H9 (cell line): ENCODE results near the gene HSD17B2. TPM values are rescaled to one million over a fixed set of nuclear protein-coding genes. Genes with fewer than 3 reads are reported as not detected.

Experiments
- DNase-seq: peaks from one replicate; pipeline ENCODE4 v3.0.0-alpha.2; 2017
- H2AFZ ChIP-seq: one replicate; pipeline ENCODE4 v1.6.1; 2013; ENCODE audit warnings: mild to moderate bottlenecking, low read length, control low read depth, moderate library complexity
- H2AK5ac ChIP-seq: 2 replicates; pipeline ENCODE4 v1.6.1; 2013; ENCODE audit warnings: low read length, control low read depth, mixed read lengths; ENCODE audit not compliant: insufficient read length
- H2BK120ac ChIP-seq: one replicate; pipeline ENCODE4 v1.6.1; 2013; ENCODE audit warnings: low read depth, mild to moderate bottlenecking, low read length, control low read depth, inconsistent platforms; ENCODE audit not compliant: poor library complexity, severe bottlenecking
- H2BK12ac ChIP-seq: 2 replicates; pipeline ENCODE4 v1.6.1; 2013; ENCODE audit warnings: low read length, control low read depth, mixed read lengths, low read depth; ENCODE audit not compliant: insufficient read length
- H2BK15ac ChIP-seq: 2 replicates; pipeline ENCODE4 v1.6.1; 2013; ENCODE audit warnings: low read depth, low read length, control low read depth
- H2BK20ac ChIP-seq: one replicate; pipeline ENCODE4 v1.6.1; 2013; ENCODE audit warnings: low read depth, mild to moderate bottlenecking, low read length, control low read depth, inconsistent platforms; ENCODE audit not compliant: poor library complexity, severe bottlenecking
- H2BK5ac ChIP-seq: 2 replicates; pipeline ENCODE4 v1.6.1; 2013; ENCODE audit warnings: low read length, control low read depth, mixed read lengths; ENCODE audit not compliant: insufficient read length
- H3K14ac ChIP-seq: 2 replicates; pipeline ENCODE4 v1.6.1; 2013; ENCODE audit warnings: low read length, control low read depth; ENCODE audit not compliant: insufficient read depth
- H3K18ac ChIP-seq: 2 replicates; pipeline ENCODE4 v1.6.1; 2013; ENCODE audit warnings: low read depth, mild to moderate bottlenecking, mixed read lengths, low read length, control low read depth; ENCODE audit not compliant: insufficient read length
- H3K23ac ChIP-seq: 2 replicates; pipeline ENCODE4 v1.6.1; 2013; ENCODE audit warnings: low read length, control low read depth, mixed read lengths, low read depth; ENCODE audit not compliant: insufficient read length
- H3K23me2 ChIP-seq: 2 replicates; pipeline ENCODE4 v1.6.1; 2013; ENCODE audit warnings: low read depth, mild to moderate bottlenecking, mixed read lengths, low read length, control low read depth; ENCODE audit not compliant: insufficient read length, poor library complexity, severe bottlenecking
- H3K27ac ChIP-seq: 2 replicates; pipeline ENCODE4 v1.5.1; 2013; ENCODE audit warnings: low read length, control low read depth, mixed read lengths, low read depth; ENCODE audit not compliant: insufficient read length
- H3K27me3 ChIP-seq: 2 replicates; pipeline ENCODE4 v1.6.1; 2013; ENCODE audit warnings: low read length, control low read depth, inconsistent platforms; ENCODE audit not compliant: insufficient read depth
- H3K4ac ChIP-seq: 2 replicates; pipeline ENCODE4 v1.6.1; 2013; ENCODE audit warnings: low read depth, mild to moderate bottlenecking, control low read depth, inconsistent platforms, low read length, moderate library complexity
- H3K4me1 ChIP-seq: 2 replicates; pipeline ENCODE4 v1.6.1; 2013; ENCODE audit warnings: low read length, control low read depth, inconsistent platforms; ENCODE audit not compliant: insufficient read depth
- H3K4me2 ChIP-seq: 2 replicates; pipeline ENCODE4 v1.6.1; 2013; ENCODE audit warnings: low read length, control low read depth, mixed read lengths; ENCODE audit not compliant: insufficient read length, insufficient read depth
- H3K56ac ChIP-seq: 2 replicates; pipeline ENCODE4 v1.6.1; 2013; ENCODE audit warnings: low read depth, mild to moderate bottlenecking, mixed read lengths, low read length, control low read depth; ENCODE audit not compliant: insufficient read length
- H3K79me1 ChIP-seq: 2 replicates; pipeline ENCODE4 v1.6.1; 2013; ENCODE audit warnings: low read depth, mild to moderate bottlenecking, moderate library complexity, low read length, control low read depth, inconsistent platforms; ENCODE audit not compliant: insufficient read depth, poor library complexity, severe bottlenecking
- H3K79me2 ChIP-seq: 2 replicates; pipeline ENCODE4 v1.6.1; 2013; ENCODE audit warnings: low read length, control low read depth, inconsistent platforms; ENCODE audit not compliant: insufficient read depth
- H3K9ac ChIP-seq: 2 replicates; pipeline ENCODE4 v1.6.1; 2013; ENCODE audit warnings: low read length, control low read depth, mixed read lengths; ENCODE audit not compliant: insufficient read length; ENCODE audit errors: extremely low read depth
- H3K9me3 ChIP-seq: one replicate; pipeline ENCODE4 v1.6.1; 2013; ENCODE audit warnings: low read depth, low read length, inconsistent platforms; ENCODE audit not compliant: control insufficient read depth
- H3T11ph ChIP-seq: one replicate; pipeline ENCODE4 v1.6.1; 2013; ENCODE audit warnings: mild to moderate bottlenecking, low read length, control low read depth, inconsistent platforms
- H4K20me1 ChIP-seq: one replicate; pipeline ENCODE4 v1.6.1; 2013; ENCODE audit not compliant: control insufficient read depth, insufficient read length, insufficient read depth
- H4K5ac ChIP-seq: 2 replicates; pipeline ENCODE4 v1.6.1; 2013; ENCODE audit warnings: low read depth, mild to moderate bottlenecking, mixed read lengths, low read length, control low read depth; ENCODE audit not compliant: insufficient read length
- H4K8ac ChIP-seq: replicated peaks from 2 replicates; pipeline ENCODE4 v1.6.1; 2013; ENCODE audit warnings: low read length, control low read depth, mixed read lengths, low read depth; ENCODE audit not compliant: insufficient read length
- H4K91ac ChIP-seq: 2 replicates; pipeline ENCODE4 v1.6.1; 2013; ENCODE audit warnings: low read depth, mild to moderate bottlenecking, moderate library complexity, mixed read lengths, low read length, control low read depth; ENCODE audit not compliant: insufficient read length
- H3K27ac Mint-ChIP-seq, 3 experiments: 2 replicates in 2 of 3; 3 replicates in 1 of 3; pipeline ENCODE4 v1.8.0; 2020 to 2021; ENCODE audit warnings: mixed read lengths in 3 of 3, mild to moderate bottlenecking in 1 of 3, moderate library complexity in 1 of 3
- H3K27me3 Mint-ChIP-seq: 2 replicates; pipeline ENCODE4 v1.8.0; 2021; ENCODE audit warnings: low read depth, mild to moderate bottlenecking, moderate library complexity, mixed read lengths
- H3K36me3 Mint-ChIP-seq, 3 experiments: 2 replicates in 2 of 3; 3 replicates in 1 of 3; pipeline ENCODE4 v1.8.0; 2020 to 2021; ENCODE audit warnings: low read depth in 3 of 3, mixed read lengths in 3 of 3; ENCODE audit not compliant: insufficient read depth in 1 of 3
- H3K4me1 Mint-ChIP-seq, 2 experiments: 2 replicates each; pipeline ENCODE4 v1.8.0; 2020; ENCODE audit warnings: mixed read lengths in 2 of 2
- H3K4me3 Mint-ChIP-seq, 2 experiments: 2 replicates in 1 of 2; 3 replicates in 1 of 2; pipeline ENCODE4 v1.8.0; 2020 to 2021; ENCODE audit warnings: mild to moderate bottlenecking in 2 of 2, mixed read lengths in 2 of 2, moderate library complexity in 1 of 2
- H3K9me3 Mint-ChIP-seq, 2 experiments: 2 replicates in 1 of 2; 3 replicates in 1 of 2; pipeline ENCODE4 v1.8.0; 2020; ENCODE audit warnings: mild to moderate bottlenecking in 2 of 2, mixed read lengths in 2 of 2, moderate library complexity in 1 of 2
- WGBS: extraction: QIAGEN DNeasy Blood & Tissue Kit; methylation state at CpG from one replicate; pipeline ENCODE4 v1.1.7; 2013; ENCODE audit warnings: missing lambda C conversion rate, low lambda C conversion rate, mixed read lengths; ENCODE audit not compliant: insufficient read length; ENCODE audit errors: extremely low coverage; 5-methylcytosine and 5-hydroxymethylcytosine counted together
- total RNA-seq: library from RNA; stranded (reverse); gene quantifications from 2 replicates; pipeline ENCODE4 v1.2.1, GENCODE V29; 2021
- TF ChIP-seq, protein P1 (sequence below): fragments of 200-600 bp; sonication (generic); conservative IDR thresholded peaks from 3 replicates; pipeline ENCODE4 v1.8.0; 2021; ENCODE audit warnings: antibody characterized with exemption, mild to moderate bottlenecking

The HSD17B2 gene
- total RNA-seq, 1 experiment from 2014 or later: not detected

DNA sequence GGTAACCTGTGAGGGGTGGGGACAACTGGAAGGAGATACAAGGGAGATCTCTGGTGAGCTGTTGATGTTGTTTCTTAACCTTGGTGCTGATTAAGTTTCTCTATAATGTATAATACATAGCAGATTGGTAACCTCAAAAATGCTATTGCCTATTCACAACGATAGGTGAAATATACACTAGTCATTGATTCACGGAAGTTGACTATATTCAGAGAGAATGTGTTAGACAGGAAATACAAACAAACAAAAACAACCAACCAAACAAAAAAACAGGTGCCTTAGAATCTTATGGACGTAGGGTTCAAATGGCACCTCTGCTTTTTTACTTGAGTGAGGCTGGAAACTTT, 21.5 kb downstream of the HSD17B2 start:
- H3K4me3 Mint-ChIP-seq: no peak overlapping the region
- Histone ChIP-seq H3K4ac (no peak overlapping the region), H3K23ac (no peak overlapping the region), H3K9me3 (no peaks in the 10 kb centered on the region), H2BK15ac (no peak overlapping the region), H2AK5ac (no peak overlapping the region), H3K18ac (no peak overlapping the region), H4K8ac (no peak overlapping the region), H3K14ac (no peak overlapping the region), H2BK120ac (no peak overlapping the region), H4K5ac (no peak overlapping the region), H3K9ac (no peak overlapping the region), H2AFZ (no peak overlapping the region), H2BK12ac (no peak overlapping the region), H2BK5ac (no peak overlapping the region), H3K27ac (no peak overlapping the region), H3K27me3 (0 out of 2 replicates have a peak, but pooled peaks cover 2% of the 10 kb centered on the region), H3K79me1 (no peaks in the 10 kb centered on the region), H2BK20ac (no peak overlapping the region), H3K56ac (no peak overlapping the region), H4K91ac (no peak overlapping the region), H3K4me2 (no peak overlapping the region), H3K4me1 (no peaks in the 10 kb centered on the region), H3K79me2 (no peaks in the 10 kb centered on the region), H3T11ph (no peak overlapping the region), H4K20me1 (no peaks in the 10 kb centered on the region), H3K23me2 (no peaks in the 10 kb centered on the region)
- H3K9me3 Mint-ChIP-seq: no peaks in the 10 kb centered on the region
- no peak overlapping the region for H3K27ac Mint-ChIP-seq
- no peaks in the 10 kb centered on the region; the same call in 1 of the 2 replicates for H3K27me3 Mint-ChIP-seq
- DNase-seq: no peak
- H3K36me3 Mint-ChIP-seq: no peaks in the 10 kb centered on the region
- no CpG with 5 or more reads among the region's 3 CpGs for WGBS
- H3K4me1 Mint-ChIP-seq: no peaks in the 10 kb centered on the region
- TF ChIP-seq, protein P1, sequence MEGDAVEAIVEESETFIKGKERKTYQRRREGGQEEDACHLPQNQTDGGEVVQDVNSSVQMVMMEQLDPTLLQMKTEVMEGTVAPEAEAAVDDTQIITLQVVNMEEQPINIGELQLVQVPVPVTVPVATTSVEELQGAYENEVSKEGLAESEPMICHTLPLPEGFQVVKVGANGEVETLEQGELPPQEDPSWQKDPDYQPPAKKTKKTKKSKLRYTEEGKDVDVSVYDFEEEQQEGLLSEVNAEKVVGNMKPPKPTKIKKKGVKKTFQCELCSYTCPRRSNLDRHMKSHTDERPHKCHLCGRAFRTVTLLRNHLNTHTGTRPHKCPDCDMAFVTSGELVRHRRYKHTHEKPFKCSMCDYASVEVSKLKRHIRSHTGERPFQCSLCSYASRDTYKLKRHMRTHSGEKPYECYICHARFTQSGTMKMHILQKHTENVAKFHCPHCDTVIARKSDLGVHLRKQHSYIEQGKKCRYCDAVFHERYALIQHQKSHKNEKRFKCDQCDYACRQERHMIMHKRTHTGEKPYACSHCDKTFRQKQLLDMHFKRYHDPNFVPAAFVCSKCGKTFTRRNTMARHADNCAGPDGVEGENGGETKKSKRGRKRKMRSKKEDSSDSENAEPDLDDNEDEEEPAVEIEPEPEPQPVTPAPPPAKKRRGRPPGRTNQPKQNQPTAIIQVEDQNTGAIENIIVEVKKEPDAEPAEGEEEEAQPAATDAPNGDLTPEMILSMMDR: no peak
